ENCODE data around the gene SLC6A3. TPM values are rescaled to one million over a fixed set of nuclear protein-coding genes. Genes with fewer than 3 reads are reported as not detected.

SLC6A3 gene
- total and polyA plus RNA-seq, 2 donors (not counting 1 experiment from before 2014, with no cell fraction given) = 0.01 to 0.15 TPM

- Histone ChIP-seq H2AFZ (ENCODE audit: insufficient read depth, low read depth, low read length, poor library complexity, severe bottlenecking) (no peak overlapping the region), H3K9me3 (ENCODE audit: control extremely low read depth in 1 of 3, control insufficient read depth in 2 of 3, insufficient read depth in 1 of 3, low read length in 2 of 3) (no peaks in the 10 kb centered on the region), H3K27ac (ENCODE audit: low read length in 2 of 2) (no peak overlapping the region), H3K4me1 (ENCODE audit: control insufficient read depth in 2 of 2, insufficient read depth in 2 of 2, low read length in 2 of 2) (no peaks in the 10 kb centered on the region), H3K27me3 (replicated peaks in 1 of 4; ENCODE audit: control extremely low read depth in 1 of 4, control insufficient read depth in 3 of 4, insufficient read depth in 4 of 4, low read length in 3 of 4) (no peaks in the 10 kb centered on the region), H3K79me2 (ENCODE audit: control insufficient read depth, insufficient read depth, low read length) (no peaks in the 10 kb centered on the region), H3K4me2 (replicated peaks; ENCODE audit: low read depth, low read length, poor library complexity, severe bottlenecking) (no peak overlapping the region), H3K9ac (ENCODE audit: low read length) (no peak overlapping the region), H4K20me1 (ENCODE audit: control insufficient read depth, insufficient read depth, low read length, poor library complexity, severe bottlenecking) (no peaks in the 10 kb centered on the region), H3K36me3 (replicated peaks in 1 of 2; ENCODE audit: control extremely low read depth in 1 of 2, control insufficient read depth in 1 of 2, extremely low read depth in 1 of 2, insufficient read depth in 2 of 2, low read length in 1 of 2) (no peaks in the 10 kb centered on the region), H3K4me3 (ENCODE audit: control extremely low read depth in 1 of 5, extremely low read depth in 1 of 5, insufficient read depth in 1 of 5, low read depth in 2 of 5, low read length in 4 of 5) (no peak overlapping the region)
- DNase-seq (no peak), ATAC-seq (ENCODE audit: low read depth) (no peak)
- 80% methylated on average over 9 of the region's 10 CpGs for WGBS (ENCODE audit: insufficient coverage)
- ChIA-PET CTCF (interaction anchor here (1.8 kb wide), 1 partner anchor 28 kb away, joined by 4 read pairs; no protein-coding TSS in a partner anchor), POLR2A (no interaction called here)
- H3K4me1 Mint-ChIP-seq = no peaks in the 10 kb centered on the region
- intact Hi-C loops (cut with micrococcal nuclease) = no loop called here
- H3K27ac Mint-ChIP-seq = peak overlapping the region; percentile 21
- H3K27me3 Mint-ChIP-seq = no peaks in the 10 kb centered on the region
- no peak for TF ChIP-seq CTCF (IDR thresholded peaks at IDR 0.05)
- H3K4me3 Mint-ChIP-seq = no peak overlapping the region
- no peaks in the 10 kb centered on the region for H3K9me3 Mint-ChIP-seq (ENCODE audit: insufficient read depth)
Observed at GRCh38 chr5:1352231-1353219, 92.7 kb downstream of the SLC6A3 start.

GRCh38 chr5:1351156-1351555 lies 94.1 kb downstream of the SLC6A3 start:
- POLR2A ChIA-PET = no interaction called here
- Mint-ChIP-seq H3K4me1 (peaks cover 4% of the 10 kb centered on the region), H3K27ac (no peak overlapping the region), H3K4me3 (no peak overlapping the region), H3K27me3 (no peaks in the 10 kb centered on the region), H3K9me3 (ENCODE audit: insufficient read depth) (no peaks in the 10 kb centered on the region)
- no peaks in the 10 kb centered on the region for H3K9me3 ChIP-seq (ENCODE audit: control extremely low read depth in 1 of 3, control insufficient read depth in 2 of 3, insufficient read depth in 1 of 3, low read length in 2 of 3)
- no peaks in the 10 kb centered on the region for H3K27me3 ChIP-seq (replicated peaks in 1 of 4; ENCODE audit: control extremely low read depth in 1 of 4, control insufficient read depth in 3 of 4, insufficient read depth in 4 of 4, low read length in 3 of 4)
- DNase-seq (no peak), ATAC-seq (ENCODE audit: low read depth) (no peak)
- no peak overlapping the region for H2AFZ ChIP-seq (ENCODE audit: insufficient read depth, low read depth, low read length, poor library complexity, severe bottlenecking)
- TF ChIP-seq CTCF (IDR thresholded peaks at IDR 0.05) (no peak), EZH2 (IDR thresholded peaks at IDR 0.05; ENCODE audit: borderline replicate concordance, insufficient read depth, low read depth, low read length, poor library complexity, severe bottlenecking) (no peak)
- intact Hi-C loops (cut with micrococcal nuclease) = no loop called here
- no peak overlapping the region for H3K27ac ChIP-seq (ENCODE audit: low read length in 2 of 2)
- no peak overlapping the region for H3K4me3 ChIP-seq (ENCODE audit: control extremely low read depth in 1 of 5, extremely low read depth in 1 of 5, insufficient read depth in 1 of 5, low read depth in 2 of 5, low read length in 4 of 5)
- no peaks in the 10 kb centered on the region for H3K36me3 ChIP-seq (replicated peaks in 1 of 2; ENCODE audit: control extremely low read depth in 1 of 2, control insufficient read depth in 1 of 2, extremely low read depth in 1 of 2, insufficient read depth in 2 of 2, low read length in 1 of 2)
- H3K4me1 ChIP-seq (ENCODE audit: control insufficient read depth in 2 of 2, insufficient read depth in 2 of 2, low read length in 2 of 2) = peaks cover 0 to under 1% of the 10 kb centered on the region in 2 donors
- H3K79me2 ChIP-seq (ENCODE audit: control insufficient read depth, insufficient read depth, low read length) = no peaks in the 10 kb centered on the region
- CTCF ChIA-PET = interaction anchor here (1.8 kb wide), 1 partner anchor 29 kb away, joined by 4 read pairs; no protein-coding TSS in a partner anchor
- WGBS (ENCODE audit: insufficient coverage) = 93% methylated on average over 3 of the region's 4 CpGs
- no peak overlapping the region for H3K4me2 ChIP-seq (replicated peaks; ENCODE audit: low read depth, low read length, poor library complexity, severe bottlenecking)
- H4K20me1 ChIP-seq (ENCODE audit: control insufficient read depth, insufficient read depth, low read length, poor library complexity, severe bottlenecking) = no peaks in the 10 kb centered on the region
- H3K9ac ChIP-seq (ENCODE audit: low read length) = no peak overlapping the region

Measured in B cell (primary cell).